IMR-90 (cell line): ENCODE results near the gene GRM8. TPM values are rescaled to one million over a fixed set of nuclear protein-coding genes. Genes with fewer than 3 reads are reported as not detected.

Source experiments
- ATAC-seq: fragments of 200-7000 bp; cut with Tn5 transposase; 2 replicates; pipeline ENCODE4 v1.9.1; 2020; ENCODE audit warnings: low read depth, mild to moderate bottlenecking, moderate library complexity
- BruUV-seq: library from RNA; stranded (reverse); fragments of 400-500 nt; replicated peaks from 2 replicates; lab custom pipeline; 2021; lab: Mats Ljungman, UMichigan
- CTCF ChIA-PET: fragments of 300-600 bp; formaldehyde crosslinking; extraction: SDS; loops from one replicate; lab custom pipeline; 2021; ENCODE audit warnings: antibody characterized with exemption; lab: Yijun Ruan, JAX
- POLR2A ChIA-PET: fragments of 300-600 bp; sonication (Branson Sonifier 250); formaldehyde crosslinking; loops from one replicate; lab custom pipeline; 2022; ENCODE audit warnings: antibody characterized with exemption; ENCODE audit not compliant: unreplicated experiment; lab: Charles Lee
- DNase-seq: peaks from one replicate; pipeline ENCODE4 v3.0.0; 2013
- H2AFZ ChIP-seq: replicated peaks from 2 replicates; pipeline ENCODE3; 2013; ENCODE audit warnings: low read length, mild to moderate bottlenecking; ENCODE audit not compliant: poor library complexity
- H2AK5ac ChIP-seq: 2 replicates; pipeline ENCODE4 v1.6.1; 2013; ENCODE audit warnings: low read depth, low read length, inconsistent platforms
- H2AK9ac ChIP-seq: replicated peaks from 2 replicates; pipeline ENCODE3; 2013; ENCODE audit warnings: mild to moderate bottlenecking, low read depth, low read length, moderate library complexity; ENCODE audit not compliant: poor library complexity
- H2BK120ac ChIP-seq: 2 replicates; pipeline ENCODE4 v1.6.1; 2013; ENCODE audit warnings: low read depth, low read length, inconsistent platforms
- H2BK15ac ChIP-seq: 3 replicates; pipeline ENCODE4 v1.6.1; 2013; ENCODE audit warnings: low read depth, low read length, inconsistent platforms
- H2BK20ac ChIP-seq: 2 replicates; pipeline ENCODE4 v1.6.1; 2013; ENCODE audit warnings: low read depth, mild to moderate bottlenecking, inconsistent platforms, low read length, moderate library complexity
- H2BK5ac ChIP-seq: 2 replicates; pipeline ENCODE4 v1.6.1; 2013; ENCODE audit warnings: mild to moderate bottlenecking, low read depth, low read length, inconsistent platforms; ENCODE audit not compliant: poor library complexity, severe bottlenecking
- H3K14ac ChIP-seq: replicated peaks from 2 replicates; pipeline ENCODE4 v1.6.1; 2013; ENCODE audit warnings: low read depth, low read length, inconsistent platforms
- H3K18ac ChIP-seq: 2 replicates; pipeline ENCODE4 v1.6.1; 2013; ENCODE audit warnings: low read depth, low read length, control low read depth
- H3K23ac ChIP-seq: 2 replicates; pipeline ENCODE4 v1.6.1; 2013; ENCODE audit warnings: low read depth, low read length, inconsistent platforms
- H3K27ac ChIP-seq: 2 replicates; pipeline ENCODE4 v1.5.1; 2013; ENCODE audit warnings: mild to moderate bottlenecking, control low read depth, low read length; ENCODE audit not compliant: insufficient read depth
- H3K27me3 ChIP-seq: 2 replicates; pipeline ENCODE4 v1.6.1; 2013; ENCODE audit warnings: low read length; ENCODE audit not compliant: control insufficient read depth, insufficient read depth
- H3K36me3 ChIP-seq: 2 replicates; pipeline ENCODE4 v1.6.1; 2013; ENCODE audit warnings: low read length, mixed read lengths; ENCODE audit not compliant: control insufficient read depth, insufficient read depth
- H3K4ac ChIP-seq: 2 replicates; pipeline ENCODE4 v1.6.1; 2013; ENCODE audit warnings: low read depth, low read length, inconsistent platforms
- H3K4me1 ChIP-seq: 2 replicates; pipeline ENCODE4 v1.6.1; 2013; ENCODE audit warnings: low read length, mixed read lengths; ENCODE audit not compliant: control insufficient read depth, insufficient read depth
- H3K4me2 ChIP-seq: 2 replicates; pipeline ENCODE4 v1.6.1; 2013; ENCODE audit warnings: low read depth, mild to moderate bottlenecking, control low read depth, low read length, moderate library complexity
- H3K4me3 ChIP-seq: 2 replicates; pipeline ENCODE4 v1.5.1; 2013; ENCODE audit warnings: low read depth, mild to moderate bottlenecking, control low read depth, low read length, moderate library complexity; ENCODE audit not compliant: insufficient read depth
- H3K56ac ChIP-seq: 2 replicates; pipeline ENCODE4 v1.6.1; 2013; ENCODE audit warnings: low read length, inconsistent platforms; ENCODE audit not compliant: insufficient read depth; ENCODE audit errors: extremely low read depth
- H3K79me1 ChIP-seq, 2 experiments: 2 replicates each; pipeline ENCODE4 v1.6.1; 2013; ENCODE audit warnings: low read length in 2 of 2, inconsistent platforms in 1 of 2, low read depth in 1 of 2
- H3K9ac ChIP-seq: 2 replicates; pipeline ENCODE4 v1.6.1; 2013; ENCODE audit warnings: low read depth, low read length, control low read depth
- H3K9me1 ChIP-seq: 2 replicates; pipeline ENCODE4 v1.6.1; 2013; ENCODE audit warnings: low read length, inconsistent platforms; ENCODE audit not compliant: insufficient read depth
- H3K9me3 ChIP-seq: 2 replicates; pipeline ENCODE4 v1.6.1; 2013; ENCODE audit warnings: low read length; ENCODE audit not compliant: control insufficient read depth, insufficient read depth
- H4K20me1 ChIP-seq: 2 replicates; pipeline ENCODE4 v1.6.1; 2013; ENCODE audit warnings: low read length, inconsistent platforms; ENCODE audit not compliant: insufficient read depth
- H4K5ac ChIP-seq: 2 replicates; pipeline ENCODE4 v1.6.1; 2013; ENCODE audit warnings: mild to moderate bottlenecking, low read depth, low read length, control low read depth
- H4K8ac ChIP-seq, 2 experiments: 2 replicates each; pipeline ENCODE4 v1.6.1; 2013; ENCODE audit warnings: low read depth in 2 of 2, low read length in 2 of 2, control low read depth in 1 of 2, inconsistent platforms in 1 of 2
- H4K91ac ChIP-seq: 2 replicates; pipeline ENCODE4 v1.6.1; 2013; ENCODE audit warnings: low read depth, low read length, inconsistent platforms; ENCODE audit not compliant: insufficient read depth
- CTCF ChIP-seq: conservative IDR thresholded peaks from 2 replicates; pipeline ENCODE4 v1.5.1; 2012; ENCODE audit warnings: mild to moderate bottlenecking, low read depth, low read length, improper control_type of control experiment
- FOS ChIP-seq: fragments of 150-350 bp; IDR thresholded peaks from 2 replicates; pipeline ENCODE4 v1.6.1; 2016; ENCODE audit warnings: low read depth, low read length
- MAZ ChIP-seq: IDR thresholded peaks from 2 replicates; pipeline ENCODE4 v1.6.1; 2012; ENCODE audit warnings: low read depth, mild to moderate bottlenecking, low read length, improper control_type of control experiment, moderate library complexity, borderline replicate concordance
- POLR2A ChIP-seq: IDR thresholded peaks from 2 replicates; pipeline ENCODE4 v1.6.1; 2012; ENCODE audit warnings: mild to moderate bottlenecking, low read depth, low read length
- RFX5 ChIP-seq: IDR thresholded peaks from 2 replicates; pipeline ENCODE4 v1.8.0; 2012; ENCODE audit warnings: low read depth, mild to moderate bottlenecking, low read length, moderate library complexity
- USF2 ChIP-seq: fragments of 150-350 bp; IDR thresholded peaks from 2 replicates; pipeline ENCODE4 v1.6.1; 2017; ENCODE audit warnings: mild to moderate bottlenecking, antibody characterized with exemption, low read length, low read depth
- dilution Hi-C: fragments of 300-500 bp; cut with HindIII; formaldehyde crosslinking; loops from one replicate; pipeline ENCODE4 v1.14.3; 2018; ENCODE audit warnings: low sequenced_read_pairs; ENCODE audit not compliant: unreplicated experiment
- in situ Hi-C: fragments of 300-500 bp; cut with MboI; formaldehyde crosslinking; loops from 3 replicates; pipeline ENCODE4 v1.14.3; 2019; ENCODE audit warnings: low sequenced_read_pairs, inconsistent platforms, mixed read lengths
- intact Hi-C: fragments of 100-400 bp; cut with micrococcal nuclease; formaldehyde crosslinking; loops from 2 replicates; pipeline ENCODE4 v1.10.0; 2022
- polyA plus RNA-seq, 3 experiments: library from polyadenylated mRNA; depleted of rRNA; stranded (reverse); fragments of >200 nt; gene quantifications; 2 replicates each; pipeline ENCODE4 v1.2.3, GENCODE V29; 2012; ENCODE audit warnings: low replicate concordance in 1 of 3
- total RNA-seq: library from RNA; depleted of rRNA; stranded (reverse); fragments of >200 nt; gene quantifications from 2 replicates; pipeline ENCODE4 v1.2.3, GENCODE V29; 2012

Gene GRM8
- total and polyA plus RNA-seq, 2 of the 4 experiments (the other 2 are of a cell fraction): not detected

GRCh38 chr7:126398285-126398684, 854.5 kb downstream of the GRM8 start:
- Histone ChIP-seq H3K23ac (no peak overlapping the region), H4K5ac (no peak overlapping the region), H2AK9ac (no peak overlapping the region), H4K20me1 (no peaks in the 10 kb centered on the region), H2AFZ (no peak overlapping the region), H3K36me3 (no peaks in the 10 kb centered on the region), H3K56ac (no peak overlapping the region), H3K9me1 (no peaks in the 10 kb centered on the region), H3K27ac (no peak overlapping the region), H3K9me3 (0 out of 2 replicates have a peak, but pooled peaks cover 2% of the 10 kb centered on the region), H2BK120ac (no peak overlapping the region), H2BK15ac (no peak overlapping the region), H3K4ac (no peak overlapping the region), H3K79me1 (no peaks in the 10 kb centered on the region), H3K4me3 (no peak overlapping the region), H4K8ac (no peak overlapping the region), H3K9ac (no peak overlapping the region), H2BK20ac (no peak overlapping the region), H2BK5ac (no peak overlapping the region), H3K4me2 (no peak overlapping the region), H2AK5ac (no peak overlapping the region), H4K91ac (no peak overlapping the region), H3K18ac (no peak overlapping the region), H3K27me3 (no peaks in the 10 kb centered on the region), H3K4me1 (no peaks in the 10 kb centered on the region), H3K14ac (no peak overlapping the region)
- DNase-seq (no peak), ATAC-seq (no peak)
- TF ChIP-seq POLR2A (no peak), RFX5 (no peak), FOS (no peak), MAZ (no peak), USF2 (no peak), CTCF (no peak)
- intact Hi-C loops: no loop called here
- ChIA-PET CTCF (no interaction called here), POLR2A (no interaction called here)
- dilution Hi-C loops: no loop called here
- BruUV-seq: no TSS peak
- in situ Hi-C loops: no loop called here
